DMS 273 treated with DMSO at 0.1 percent for 48 hours (cell line): ENCODE data around the gene LEMD1.
"Not testable (repeated sequence)": the region's sequence is repeated elsewhere in the genome, so short reads cannot be mapped to it uniquely, and the experiment has no call there.

Source experiments
- DNase-seq: peaks from one replicate; lab custom pipeline; 2025; lab: John Stamatoyannopoulos, UW

Gene LEMD1

DNA sequence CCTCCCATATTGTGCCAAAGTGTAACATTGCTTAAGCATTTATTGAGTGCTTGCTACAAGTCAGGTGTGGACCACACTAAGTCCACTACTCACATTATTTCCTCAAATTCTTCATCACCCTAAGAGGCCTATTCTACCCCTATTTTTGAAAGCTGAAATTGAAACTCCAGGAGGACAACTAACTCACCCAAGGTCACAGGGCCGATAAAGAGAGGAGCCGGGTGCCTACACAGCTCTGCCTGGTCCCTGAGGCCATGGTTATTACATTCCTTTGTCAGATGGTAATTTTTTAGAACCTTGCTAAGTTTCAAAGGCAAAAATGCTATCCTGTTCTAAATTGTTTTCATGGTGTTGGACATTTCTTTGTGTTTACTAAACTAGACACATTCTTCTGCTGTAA lies 41.0 kb downstream of the LEMD1 start:
- DNase-seq: no peak

DNA sequence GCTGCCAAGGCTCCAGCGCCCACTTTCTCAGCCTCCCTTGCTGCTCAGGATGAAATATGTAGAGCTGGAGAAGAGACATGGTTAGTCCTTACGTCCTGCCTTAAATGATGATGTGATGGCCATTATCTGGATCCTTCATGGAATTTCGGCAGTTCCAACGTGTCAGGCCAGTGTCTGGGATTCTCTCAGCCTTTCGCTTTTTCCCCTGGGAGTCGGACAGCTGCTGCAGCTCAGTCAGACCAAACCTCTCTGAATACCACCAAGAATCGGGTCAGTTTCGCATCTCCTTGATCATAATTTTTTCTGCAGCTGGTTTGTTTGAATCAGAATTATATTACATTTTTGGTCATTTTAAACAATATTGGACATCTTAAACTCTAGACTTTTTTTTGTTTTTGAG lies 42.8 kb downstream of the LEMD1 start:
- DNase-seq: no peak

DNA sequence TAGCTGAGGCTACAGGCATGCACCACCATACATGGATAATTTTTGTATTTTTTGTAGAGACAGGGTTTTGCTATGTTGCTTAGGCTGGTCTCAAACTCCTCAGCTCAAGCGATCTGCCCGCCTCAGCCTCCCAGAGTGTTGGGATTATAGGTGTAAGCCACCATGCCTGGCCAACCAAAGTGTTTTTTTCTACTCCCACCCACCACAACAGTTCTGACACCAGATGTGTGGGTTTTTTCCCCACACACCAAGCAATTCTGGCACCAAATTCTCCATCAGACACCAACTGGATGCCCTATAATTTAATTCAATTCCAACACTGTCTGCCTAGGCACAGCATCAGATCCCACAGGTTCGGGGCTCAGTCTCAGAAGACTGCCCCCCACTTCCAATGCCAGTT lies 44.5 kb downstream of the LEMD1 start:
- DNase-seq: no peak

DNA sequence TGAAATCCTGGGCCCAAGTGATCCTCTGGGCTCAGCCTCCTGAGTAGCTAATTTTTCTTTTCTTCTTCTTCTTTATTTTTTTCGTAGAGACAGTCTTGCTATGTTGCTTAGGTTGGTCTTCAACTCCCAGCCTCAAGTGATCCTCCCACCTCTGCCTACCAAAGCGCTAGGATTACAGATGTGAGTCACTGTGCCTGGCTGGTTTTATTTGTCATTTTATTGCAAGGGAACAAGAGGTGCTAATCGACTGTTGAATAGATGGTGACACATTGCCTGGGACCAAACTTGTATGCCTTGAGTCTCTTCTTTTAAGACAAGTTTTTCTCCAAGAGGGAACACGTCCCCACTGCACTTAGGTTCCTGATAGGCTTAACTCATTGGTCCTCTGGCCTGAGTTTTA lies 45.1 kb downstream of the LEMD1 start:
- no peak for DNase-seq

DNA sequence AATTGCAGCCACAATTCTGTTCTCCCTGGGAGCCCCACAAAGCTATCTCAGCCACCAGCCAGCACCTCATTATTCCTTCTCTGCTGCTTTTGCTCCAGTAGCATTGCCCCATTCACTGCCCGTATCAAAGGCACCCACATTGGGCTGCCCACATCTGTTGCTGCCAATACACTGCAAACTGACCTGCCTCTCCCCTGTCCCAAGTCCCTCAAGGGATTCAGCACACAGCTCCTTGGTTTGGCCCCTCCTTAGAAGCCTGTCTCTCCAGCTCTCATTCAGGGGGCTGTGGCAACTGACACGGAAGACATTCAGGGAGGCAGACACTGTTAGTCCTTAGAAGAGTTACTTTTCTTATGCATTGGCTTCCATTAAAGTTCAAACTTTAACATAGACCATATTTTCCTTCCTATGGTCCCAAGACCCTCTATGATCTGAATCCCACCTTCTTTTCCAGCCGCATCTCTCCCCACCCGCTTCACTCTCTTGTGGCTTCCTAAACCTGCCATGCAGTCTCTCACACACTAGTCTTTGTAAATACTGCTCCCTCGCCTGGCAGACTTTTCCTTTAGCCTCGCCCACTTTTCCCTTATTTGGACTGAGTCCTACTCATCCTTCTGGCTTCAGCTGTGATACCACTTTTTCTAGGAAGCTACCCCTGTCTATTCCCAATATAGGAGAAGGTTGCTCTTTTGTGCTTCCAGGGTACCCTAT lies 45.9 kb downstream of the LEMD1 start:
- no peak for DNase-seq

DNA sequence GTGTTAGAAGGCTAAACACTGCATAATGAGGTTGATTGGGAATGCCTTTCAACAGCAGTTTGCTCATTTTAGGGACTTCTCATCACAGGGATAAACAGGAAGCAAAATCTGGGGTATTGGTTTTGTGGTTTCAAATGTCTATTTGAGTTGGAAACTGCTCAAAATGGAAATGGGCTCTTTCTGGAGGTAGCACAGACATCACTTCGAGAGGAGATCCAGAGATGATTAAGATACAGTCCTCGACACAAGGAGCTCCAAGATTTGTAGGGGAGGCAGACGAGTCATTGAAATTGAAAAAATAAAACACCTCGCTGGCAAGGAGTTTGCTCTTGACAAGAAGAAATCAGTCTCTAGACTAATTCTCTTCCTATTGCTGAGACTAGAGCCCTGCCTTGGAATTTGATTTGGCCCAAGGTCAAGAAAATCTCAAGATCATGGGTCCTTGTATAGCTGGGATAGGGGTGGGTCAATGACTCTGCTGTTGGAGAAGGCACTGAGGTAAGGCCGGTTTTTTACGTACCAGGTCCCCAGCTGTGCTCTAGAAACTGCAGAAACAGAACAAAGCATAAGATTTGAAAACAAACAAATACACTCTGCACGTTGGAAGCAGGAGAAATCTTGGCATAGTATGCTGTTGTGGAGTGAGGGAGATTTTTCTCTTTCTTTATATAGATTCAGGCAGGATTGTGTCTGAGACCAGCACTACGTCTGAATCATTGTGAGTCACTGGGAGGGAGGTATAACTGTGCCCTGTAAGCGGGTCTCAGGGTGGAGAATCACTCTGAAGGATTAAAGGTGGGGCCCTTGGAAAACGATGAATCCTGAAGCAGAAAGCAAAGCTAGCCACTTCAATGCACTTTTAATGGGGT lies 47.4 kb downstream of the LEMD1 start:
- DNase-seq: no peak

DNA sequence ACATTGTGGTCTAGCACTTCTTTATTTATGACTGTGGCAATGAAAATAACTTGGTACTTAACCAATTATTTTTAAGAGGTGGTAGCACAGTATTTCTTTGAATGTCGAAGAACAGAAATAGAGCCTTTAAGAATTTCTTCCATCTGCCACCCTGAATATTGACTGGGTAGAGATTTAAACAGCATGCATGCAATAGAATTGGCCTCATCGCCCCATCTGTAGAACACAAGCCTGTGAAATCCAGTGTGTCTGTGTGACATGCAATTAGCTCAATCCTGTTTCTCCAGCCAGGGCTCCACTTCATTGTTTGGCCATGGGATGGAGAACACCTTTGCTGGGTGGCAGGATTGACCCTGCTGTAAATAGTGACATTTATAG lies 48.1 kb downstream of the LEMD1 start:
- DNase-seq: no peak

DNA sequence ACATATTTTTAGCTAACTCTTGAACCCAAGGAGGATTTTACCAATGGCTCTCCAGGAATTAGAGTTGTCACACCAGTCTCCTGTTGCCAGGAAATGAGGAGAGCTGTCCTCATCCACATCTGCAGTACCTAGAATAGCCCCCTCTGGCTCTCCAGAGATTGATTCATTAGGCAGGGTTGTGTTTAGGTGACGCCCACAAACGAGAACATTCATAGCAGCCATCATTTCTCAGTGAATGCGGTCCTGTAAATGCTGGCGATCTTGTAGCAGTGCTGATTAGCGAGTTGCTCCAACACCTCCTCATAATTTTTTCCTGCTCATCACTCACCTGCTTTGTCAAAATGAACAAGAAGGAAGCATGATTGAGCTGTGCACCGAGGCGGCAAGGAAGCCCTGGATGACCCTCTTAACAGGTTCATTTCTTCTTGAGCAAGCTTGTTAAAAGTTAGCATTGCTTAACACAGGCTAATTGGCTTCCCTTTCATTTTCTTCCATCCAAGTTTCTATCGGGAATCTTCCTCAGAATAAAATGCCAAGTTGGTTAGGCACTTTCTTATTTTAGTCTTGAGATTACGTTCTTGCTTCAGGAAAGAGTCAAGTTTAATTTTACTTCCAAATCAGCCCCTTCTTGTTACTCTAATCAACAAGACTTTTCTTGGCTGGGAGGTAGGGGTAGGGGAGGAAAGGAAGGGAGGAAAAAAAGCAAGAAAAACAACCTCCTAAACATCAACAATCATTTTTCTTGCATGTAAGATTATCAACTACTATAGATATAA lies 48.6 kb downstream of the LEMD1 start:
- no peak for DNase-seq

DNA sequence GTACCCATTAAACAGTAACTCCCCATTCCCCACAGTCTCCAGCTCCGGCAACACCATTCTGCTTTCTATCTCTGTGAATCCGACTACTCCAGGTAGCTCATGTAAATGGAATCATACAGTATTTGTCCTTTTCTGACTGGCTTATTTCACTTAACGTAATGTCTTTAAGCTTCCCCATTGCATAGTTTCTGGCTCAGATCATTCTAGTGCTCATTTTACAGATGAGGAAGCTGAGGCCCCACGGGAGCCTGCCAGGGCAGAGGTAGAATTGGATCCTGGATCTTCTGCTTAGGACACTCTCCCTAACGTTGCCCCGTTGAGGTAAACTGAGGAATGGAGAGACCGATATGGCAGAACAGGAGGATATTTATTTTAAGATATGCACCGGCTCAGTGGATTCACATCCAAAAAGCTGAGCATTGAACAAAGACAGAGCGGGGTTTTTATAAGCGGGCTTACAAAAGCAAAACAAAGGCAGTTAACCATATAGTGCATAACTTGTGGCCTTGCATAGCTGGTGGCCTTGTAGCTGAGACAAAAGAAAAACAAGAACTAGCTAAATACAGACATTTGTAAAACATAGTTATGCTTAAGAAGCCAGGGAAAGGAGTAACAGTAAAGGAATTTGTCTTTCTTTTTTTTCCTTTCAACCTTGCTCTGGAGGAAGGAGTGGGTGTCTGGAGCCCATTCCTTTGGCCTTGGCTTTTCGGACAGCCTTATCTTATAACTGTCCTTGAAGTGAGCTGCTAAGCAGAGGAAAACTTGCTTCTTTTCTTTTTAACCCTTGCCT lies 49.8 kb downstream of the LEMD1 start:
- DNase-seq: no peak

DNA sequence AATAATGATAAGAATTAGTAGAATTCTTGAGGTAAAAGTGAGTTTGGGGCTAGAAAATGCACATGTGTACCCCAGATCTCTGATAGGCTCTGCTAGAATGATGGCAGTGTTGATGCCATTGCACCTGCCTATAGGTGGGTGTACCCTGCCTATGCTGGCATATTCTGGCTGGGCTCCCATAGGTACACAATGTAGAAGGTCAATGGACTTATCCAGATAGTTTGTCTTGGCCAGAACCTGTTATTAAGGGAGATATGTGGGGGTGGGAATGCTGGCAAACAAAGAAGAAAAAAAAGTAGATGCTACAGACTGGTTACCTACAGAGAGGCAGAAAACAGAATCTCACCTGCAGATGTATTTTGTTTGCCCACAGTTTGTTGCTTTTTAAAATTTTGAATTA lies 51.1 kb downstream of the LEMD1 start:
- no peak for DNase-seq

DNA sequence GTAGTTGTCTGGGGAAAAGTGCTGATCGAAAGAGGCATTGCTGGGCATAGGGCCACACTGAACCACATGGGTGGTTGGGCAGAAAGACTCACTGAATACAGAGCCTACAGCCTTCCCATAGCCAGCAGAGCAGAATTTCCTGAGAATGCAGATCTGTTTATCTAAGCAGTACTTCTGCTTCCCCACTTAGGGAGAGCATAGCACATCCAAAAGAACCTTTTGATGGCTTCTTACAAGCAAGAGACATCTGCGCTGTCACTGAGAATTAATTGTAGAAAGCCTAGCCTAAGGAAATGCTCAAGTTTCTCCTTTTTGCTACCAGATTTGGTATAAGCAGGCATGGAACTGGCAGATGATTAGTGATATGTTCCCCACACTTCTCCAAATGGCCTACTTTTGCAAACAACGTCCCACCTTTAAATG lies 52.1 kb downstream of the LEMD1 start:
- DNase-seq: no peak

DNA sequence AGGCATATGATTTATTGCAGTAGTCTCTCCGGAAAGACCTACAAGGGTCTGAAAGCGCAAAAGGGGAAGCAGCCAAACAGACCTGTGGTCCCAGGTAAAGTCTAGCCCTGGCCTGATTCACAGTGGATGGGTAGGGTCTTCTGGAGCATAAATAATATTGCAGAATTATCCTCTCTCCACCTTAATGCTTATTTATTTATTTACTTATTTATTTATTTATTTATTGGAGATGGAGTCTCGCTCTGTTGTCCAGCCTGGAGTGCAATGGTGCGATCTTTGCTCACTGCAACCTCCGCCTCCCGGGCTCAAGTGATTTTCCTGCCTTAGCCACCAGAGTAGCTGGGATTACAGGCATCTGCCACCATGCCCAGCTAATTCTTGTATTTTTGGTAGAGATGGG lies 53.4 kb downstream of the LEMD1 start:
- no peak for DNase-seq

DNA sequence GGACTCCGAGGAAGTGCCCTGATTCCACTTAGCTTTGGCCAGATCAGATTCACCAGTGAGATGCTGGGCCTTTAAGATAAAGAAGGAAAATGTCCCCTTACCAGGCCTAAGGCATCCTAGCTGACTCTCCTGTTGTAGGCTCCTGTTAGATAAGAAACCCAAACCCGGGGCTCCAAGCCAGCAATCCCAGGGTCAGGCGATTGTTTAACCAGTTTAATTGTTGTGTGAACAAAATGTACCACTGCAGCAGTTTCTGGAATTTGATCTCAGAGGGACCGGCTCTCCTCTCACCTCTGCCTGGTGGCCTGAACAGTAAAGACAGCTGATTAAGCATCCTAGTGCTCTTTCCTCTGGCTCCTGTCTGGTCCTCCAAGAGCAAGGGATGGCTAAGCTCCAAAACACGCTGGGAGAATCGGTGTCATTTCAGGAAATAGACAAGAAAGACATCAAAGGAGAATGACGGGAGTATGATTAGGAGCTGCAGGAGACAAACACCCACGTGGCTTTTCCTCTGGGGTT lies 55.9 kb downstream of the LEMD1 start:
- no peak for DNase-seq

DNA sequence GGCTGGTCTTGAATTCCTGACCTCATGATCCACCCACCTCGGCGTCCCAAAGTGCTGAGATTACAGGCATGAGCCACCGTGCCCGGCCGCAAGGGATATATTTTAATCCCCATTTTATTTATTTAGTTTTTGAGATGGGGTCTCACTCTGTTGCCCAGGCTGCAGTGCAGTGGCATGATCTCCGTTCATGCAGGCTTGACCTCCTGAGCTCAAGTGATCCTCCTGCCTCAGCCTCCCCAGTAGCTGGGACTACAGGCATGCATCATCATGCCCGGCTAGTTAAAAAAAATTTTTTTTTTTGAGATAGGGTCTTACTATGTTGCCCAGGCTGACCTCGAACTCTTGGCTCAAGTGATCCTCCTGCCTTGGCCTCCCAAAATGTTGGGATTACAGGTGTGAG lies 56.8 kb downstream of the LEMD1 start:
- DNase-seq: not testable (repeated sequence)

DNA sequence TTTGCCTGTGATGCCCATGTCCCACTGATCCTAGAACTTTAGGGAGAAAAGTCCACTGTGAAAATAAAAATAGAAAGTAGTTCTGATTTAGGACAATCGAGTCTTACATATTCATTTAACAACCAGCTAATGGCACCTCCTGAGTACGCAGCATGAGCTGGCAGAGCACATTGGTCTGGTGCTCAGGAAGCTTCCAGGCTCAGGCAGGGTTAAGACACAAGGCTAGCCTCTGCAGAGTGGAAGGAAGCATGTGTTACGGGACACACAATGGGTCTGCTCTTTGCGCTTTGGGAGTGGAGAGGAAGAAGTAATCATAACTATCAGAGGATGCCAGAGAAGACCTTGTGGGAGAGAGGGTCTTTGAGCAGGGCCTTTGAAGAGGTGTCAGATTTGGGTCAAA lies 61.0 kb downstream of the LEMD1 start:
- no peak for DNase-seq

DNA sequence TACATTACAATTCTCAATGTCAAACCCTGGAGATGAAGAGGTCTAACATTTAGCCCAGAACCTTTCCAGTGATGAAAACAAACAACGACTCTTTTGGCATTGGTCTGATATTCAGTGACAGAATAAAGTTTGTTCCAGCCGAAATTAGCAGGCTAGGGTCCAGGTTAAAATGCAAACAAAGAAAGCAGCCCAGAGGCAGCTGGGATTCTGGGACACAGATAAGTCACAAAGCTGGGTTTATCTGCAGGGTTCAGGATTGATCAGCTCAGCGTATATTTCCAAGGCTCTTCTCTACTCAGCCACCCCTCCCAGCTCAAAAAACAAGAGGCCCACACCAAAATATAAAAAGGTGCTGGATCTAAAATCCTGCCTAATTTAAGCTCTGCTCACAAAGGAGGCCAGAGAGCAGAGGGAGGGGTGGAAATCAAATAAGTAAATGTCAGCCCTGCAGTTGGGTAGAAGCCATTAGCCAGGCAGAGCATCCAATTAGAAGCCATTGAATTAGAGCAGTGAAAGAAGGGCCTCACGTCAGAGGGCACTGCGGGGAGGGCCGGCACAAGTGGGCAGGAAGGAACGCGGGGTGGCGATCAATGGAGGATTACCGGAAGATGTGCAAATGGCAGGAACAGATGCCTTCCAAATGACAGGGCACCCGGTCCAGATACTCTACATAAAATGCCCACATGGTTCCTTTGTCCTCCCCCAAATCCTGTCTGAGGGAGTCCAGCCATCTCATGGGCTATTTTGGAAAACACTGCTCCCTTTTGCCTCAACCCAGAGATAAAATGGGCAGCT lies 61.9 kb downstream of the LEMD1 start:
- DNase-seq: no peak

DNA sequence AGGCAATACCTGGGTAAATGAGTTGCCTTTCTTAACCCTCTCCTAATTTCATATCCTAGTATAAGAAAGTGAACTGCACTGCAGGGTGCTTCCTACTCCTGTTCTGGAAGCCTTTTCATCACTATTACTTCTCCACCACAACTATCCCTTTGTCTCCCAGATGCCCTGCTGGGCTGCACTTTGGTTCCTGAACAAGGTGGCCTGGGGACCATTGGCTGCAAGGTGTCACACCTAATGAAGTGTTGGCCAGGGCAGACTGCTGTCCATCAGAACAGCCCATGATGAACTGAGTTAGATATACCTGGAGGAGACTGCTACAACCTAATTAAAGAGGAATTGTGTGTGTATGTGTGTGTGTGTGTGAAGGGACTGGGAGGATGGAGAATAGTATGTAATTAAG lies 63.3 kb downstream of the LEMD1 start:
- DNase-seq: no peak

DNA sequence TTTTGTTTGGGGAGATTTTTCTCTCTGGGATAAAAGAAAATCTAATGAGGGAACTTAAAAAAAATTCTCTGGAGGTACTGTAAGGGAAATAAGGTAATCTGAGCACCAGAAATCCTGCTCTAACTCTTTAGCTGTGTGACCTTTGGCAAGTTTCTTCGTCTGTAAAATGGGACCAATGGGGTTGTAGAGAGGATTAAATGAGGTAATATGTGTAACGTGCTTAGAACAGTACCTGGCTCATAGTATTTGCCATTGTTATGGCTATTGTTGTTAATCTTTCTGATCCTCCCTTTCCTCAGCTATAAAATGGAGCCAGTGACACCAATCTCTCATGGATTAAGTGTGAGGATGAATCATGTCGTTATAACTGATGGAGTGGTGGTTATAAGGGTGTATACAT lies 64.3 kb downstream of the LEMD1 start:
- DNase-seq: no peak

DNA sequence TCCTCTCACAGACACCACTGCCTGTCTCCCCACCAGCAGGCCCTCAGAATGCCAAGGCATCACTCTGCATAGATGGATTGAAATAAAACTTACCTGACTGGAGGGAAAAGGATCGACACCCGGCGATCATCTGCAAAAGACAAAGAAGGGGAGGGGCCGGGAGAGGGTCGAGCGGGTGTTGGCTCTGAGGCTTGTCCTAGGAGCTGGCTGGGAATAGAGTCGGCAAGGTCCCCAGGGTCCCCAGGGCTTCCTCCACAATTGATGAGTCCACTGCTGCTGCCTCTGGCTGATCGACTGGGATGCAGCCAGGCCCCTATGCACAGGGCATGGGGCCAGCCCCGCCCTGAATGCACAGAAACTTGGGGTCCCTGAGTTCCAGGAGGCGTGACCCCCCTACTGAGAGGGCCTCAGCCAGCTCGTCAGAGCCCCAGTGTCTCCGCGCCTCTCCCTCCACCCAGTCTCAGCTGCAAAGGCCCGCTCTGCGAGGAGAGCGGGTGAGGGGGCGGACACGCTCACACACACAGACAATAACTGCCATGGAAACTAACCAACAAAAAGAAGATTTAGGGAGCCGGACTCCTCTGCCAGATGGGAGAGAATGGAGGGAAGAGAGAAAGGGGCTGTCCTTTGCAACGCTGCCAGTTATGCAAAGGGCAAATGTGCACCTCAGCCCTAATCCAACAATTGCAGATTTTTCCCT lies 65.3 kb downstream of the LEMD1 start, which contains the start of gene KLHDC8A:
TSS of gene KLHDC8A (minus strand) at position 483 of the 700 bp plus-strand sequence. CDS start 13,318 bp downstream, outside the sequence.
- DNase-seq: no peak

DNA sequence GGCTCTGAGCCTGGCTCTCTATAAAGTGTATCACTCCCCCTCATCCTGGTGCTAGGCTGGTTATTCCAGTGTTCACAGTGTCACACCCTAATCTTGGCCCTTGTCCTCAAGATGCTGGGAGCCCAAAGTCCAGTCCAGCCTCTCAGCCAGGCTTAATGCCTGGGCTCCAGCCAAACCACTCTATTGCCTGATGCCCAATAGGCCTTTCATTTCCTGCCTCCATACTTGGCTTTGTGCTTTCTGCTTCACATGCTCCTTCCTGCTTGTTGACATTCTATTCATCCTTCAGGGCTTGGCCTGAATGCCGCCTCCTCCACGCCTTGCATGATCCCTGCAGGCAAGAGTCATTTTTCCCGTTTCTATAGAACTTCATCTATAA lies 66.8 kb downstream of the LEMD1 start:
- no peak for DNase-seq
